Liver (tissue), 9 donors: Measurements from ENCODE around the gene FUT7. TPM values are rescaled to one million over a fixed set of nuclear protein-coding genes. Genes with fewer than 3 reads are reported as not detected.

ENCODE experiments used
- DNase-seq: peaks from one replicate; pipeline ENCODE4 v3.0.0-alpha.2; 2017; ENCODE audit warnings: low spot score
- H3K27ac ChIP-seq, 2 donors: one replicate each; pipeline ENCODE4 v1.7.0; 2013; ENCODE audit warnings: inconsistent platforms in 2 of 2, low read length in 2 of 2, control low read depth in 1 of 2, low read depth in 1 of 2, mild to moderate bottlenecking in 1 of 2
- H3K27me3 ChIP-seq, 4 donors: one replicate each; pipeline versions ENCODE4 v1.6.1 to v1.7.0; 2013; ENCODE audit warnings: low read length in 3 of 4, inconsistent platforms in 1 of 4, mild to moderate bottlenecking in 1 of 4, moderate library complexity in 1 of 4; ENCODE audit not compliant: control insufficient read depth in 4 of 4, insufficient read depth in 4 of 4
- H3K36me3 ChIP-seq, 4 donors: one replicate each; pipeline versions ENCODE4 v1.6.1 to v1.7.0; 2013; ENCODE audit warnings: low read length in 3 of 4, mild to moderate bottlenecking in 3 of 4, low read depth in 1 of 4, moderate library complexity in 1 of 4; ENCODE audit not compliant: control insufficient read depth in 4 of 4, insufficient read depth in 3 of 4
- H3K4me1 ChIP-seq, 4 donors: one replicate each; pipeline versions ENCODE4 v1.6.1 to v1.7.0; 2013; ENCODE audit warnings: low read length in 3 of 4, mild to moderate bottlenecking in 3 of 4, moderate library complexity in 1 of 4; ENCODE audit not compliant: control insufficient read depth in 4 of 4, insufficient read depth in 4 of 4
- H3K4me3 ChIP-seq, 3 donors: one replicate each; pipeline versions ENCODE4 v1.6.1 to v1.7.0; 2013; ENCODE audit warnings: low read length in 3 of 3, control low read depth in 1 of 3, low read depth in 1 of 3, mild to moderate bottlenecking in 1 of 3
- H3K9ac ChIP-seq, 2 donors: one replicate each; pipeline ENCODE4 v1.7.0; 2013; ENCODE audit warnings: low read length in 2 of 2, mild to moderate bottlenecking in 2 of 2, moderate library complexity in 2 of 2, control low read depth in 1 of 2, low read depth in 1 of 2
- H3K9me3 ChIP-seq, 4 donors: one replicate each; pipeline versions ENCODE4 v1.6.1 to v1.7.0; 2013; ENCODE audit warnings: low read length in 3 of 4; ENCODE audit not compliant: control insufficient read depth in 4 of 4
- EGR1 ChIP-seq, 2 donors: IDR thresholded peaks; 2 replicates each; pipeline ENCODE4 v1.6.1; 2016 to 2018; ENCODE audit warnings: antibody characterized with exemption in 2 of 2, low read depth in 2 of 2
- FOXA1 ChIP-seq: IDR thresholded peaks from 2 replicates; pipeline ENCODE4 v1.6.1; 2016; ENCODE audit warnings: antibody characterized with exemption
- FOXA2 ChIP-seq: IDR thresholded peaks from 2 replicates; pipeline ENCODE4 v1.6.1; 2016; ENCODE audit warnings: antibody characterized with exemption
- GABPA ChIP-seq, 2 donors: IDR thresholded peaks in 1 of 2; conservative IDR thresholded peaks in 1 of 2; 2 replicates each; pipeline ENCODE4 v1.6.1; 2016; ENCODE audit warnings: antibody characterized with exemption in 2 of 2, mild to moderate bottlenecking in 1 of 2, moderate library complexity in 1 of 2
- HNF4A ChIP-seq, 2 donors: conservative IDR thresholded peaks; 2 replicates each; pipeline ENCODE4 v1.6.1; 2016; ENCODE audit warnings: antibody characterized with exemption in 2 of 2, mild to moderate bottlenecking in 2 of 2
- HNF4G ChIP-seq: IDR thresholded peaks from 2 replicates; pipeline ENCODE4 v1.6.1; 2016; ENCODE audit warnings: antibody characterized with exemption
- JUND ChIP-seq, 2 donors: IDR thresholded peaks; 2 replicates each; pipeline ENCODE4 v1.6.1; 2016; ENCODE audit warnings: antibody characterized with exemption in 2 of 2
- NR2F2 ChIP-seq: IDR thresholded peaks from 2 replicates; pipeline ENCODE4 v1.6.1; 2016; ENCODE audit warnings: antibody characterized with exemption
- RAD21 ChIP-seq, 2 donors: IDR thresholded peaks; 2 replicates each; pipeline ENCODE4 v1.6.1; 2016; ENCODE audit warnings: antibody characterized with exemption in 2 of 2, mild to moderate bottlenecking in 2 of 2
- SP1 ChIP-seq: IDR thresholded peaks from 2 replicates; pipeline ENCODE4 v1.6.1; 2018; ENCODE audit warnings: antibody characterized with exemption, mild to moderate bottlenecking
- TAF1 ChIP-seq: conservative IDR thresholded peaks from 2 replicates; pipeline ENCODE4 v1.6.1; 2016; ENCODE audit warnings: antibody characterized with exemption, mild to moderate bottlenecking
- YY1 ChIP-seq: IDR thresholded peaks from 2 replicates; pipeline ENCODE4 v1.6.1; 2016; ENCODE audit warnings: antibody characterized with exemption, mild to moderate bottlenecking
- WGBS: extraction: QIAGEN DNeasy Blood & Tissue Kit; methylation state at CpG from one replicate; pipeline ENCODE4 v1.1.7; 2013; 5-methylcytosine and 5-hydroxymethylcytosine counted together
- polyA plus RNA-seq, 2 donors: library from polyadenylated mRNA; stranded (reverse) in 1 of 2; unstranded in 1 of 2; fragments of 200-250 nt in 1 of 2; fragments of >200 nt in 1 of 2; fragmentation: Nextera tagmentation in 1 of 2; extraction: Ambion mirVana in 1 of 2; gene quantifications; one replicate each; pipeline versions ENCODE4 v1.2.1 to v1.2.3, GENCODE V29; 2013 to 2015
- total RNA-seq, 2 donors: library from RNA; depleted of rRNA; stranded (reverse); fragments of >200 nt; gene quantifications; one replicate each; pipeline ENCODE4 v1.2.3, GENCODE V29; 2014
- TF ChIP-seq, protein P1 (sequence below): IDR thresholded peaks from 2 replicates; pipeline ENCODE4 v1.6.1; 2016; ENCODE audit warnings: antibody characterized with exemption
- TF ChIP-seq, protein P2 (sequence below): fragments of 150-350 bp; IDR thresholded peaks from 2 replicates; pipeline ENCODE4 v1.5.1; 2017; ENCODE audit warnings: improper control_type of control experiment, low read depth, low read length; ENCODE audit not compliant: missing input control
- TF ChIP-seq, protein P3 (sequence below): IDR thresholded peaks from 2 replicates; pipeline ENCODE4 v1.6.1; 2016; ENCODE audit warnings: antibody characterized with exemption, mild to moderate bottlenecking
- TF ChIP-seq, protein P4 (sequence below): IDR thresholded peaks from 2 replicates; pipeline ENCODE4 v1.6.1; 2016; ENCODE audit warnings: antibody characterized with exemption
- donor health status: healthy.
- donor health status: healthy.
- donor health status: healthy.
- donor health status: healthy.
- donor health status: healthy.

FUT7 gene
- total and polyA plus RNA-seq, 4 donors = 0.14 to 0.67 (median 0.37) TPM; not detected in 1

DNA sequence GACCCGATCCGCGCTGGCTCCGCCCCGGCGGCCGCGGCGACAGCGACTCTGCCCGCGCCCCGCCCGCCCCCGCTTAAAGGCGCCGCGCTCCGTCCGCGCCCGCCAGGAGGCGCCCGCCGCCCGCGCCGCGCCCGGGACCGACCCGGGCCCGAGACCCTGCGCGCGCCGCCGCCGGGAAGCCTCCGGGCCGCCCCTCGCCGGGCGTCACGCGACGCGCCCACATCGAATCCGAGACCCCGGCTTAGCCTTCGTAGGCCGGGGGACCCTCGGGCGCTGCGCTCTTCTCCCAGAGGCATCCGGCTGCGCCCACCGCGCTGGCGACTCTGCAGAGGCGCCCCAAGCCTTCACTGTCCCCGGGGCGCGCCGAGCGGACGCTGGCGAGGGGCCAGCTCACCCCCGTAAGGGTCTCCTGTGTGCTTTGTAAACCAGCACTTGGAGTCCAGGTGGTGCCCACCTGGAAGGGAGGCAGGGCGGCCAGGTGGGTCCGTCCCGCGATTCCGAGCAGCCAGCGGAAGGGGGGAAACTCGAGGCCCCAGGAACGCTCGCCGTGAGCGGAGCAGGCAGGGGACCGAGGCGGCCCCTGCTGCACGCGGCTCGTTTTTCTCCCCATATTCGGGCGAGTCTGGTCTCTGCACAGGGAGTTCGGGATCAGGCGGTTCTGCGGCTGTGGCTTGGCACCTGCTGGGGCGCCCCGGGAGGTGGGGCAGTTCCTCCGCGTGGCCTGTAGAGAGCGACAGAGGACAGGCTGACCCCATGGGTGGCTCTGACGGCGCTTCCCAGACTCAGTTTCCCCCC lies 3.4 kb downstream of the FUT7 start:
- no peak for TF ChIP-seq HNF4G
- TF ChIP-seq, protein P1, sequence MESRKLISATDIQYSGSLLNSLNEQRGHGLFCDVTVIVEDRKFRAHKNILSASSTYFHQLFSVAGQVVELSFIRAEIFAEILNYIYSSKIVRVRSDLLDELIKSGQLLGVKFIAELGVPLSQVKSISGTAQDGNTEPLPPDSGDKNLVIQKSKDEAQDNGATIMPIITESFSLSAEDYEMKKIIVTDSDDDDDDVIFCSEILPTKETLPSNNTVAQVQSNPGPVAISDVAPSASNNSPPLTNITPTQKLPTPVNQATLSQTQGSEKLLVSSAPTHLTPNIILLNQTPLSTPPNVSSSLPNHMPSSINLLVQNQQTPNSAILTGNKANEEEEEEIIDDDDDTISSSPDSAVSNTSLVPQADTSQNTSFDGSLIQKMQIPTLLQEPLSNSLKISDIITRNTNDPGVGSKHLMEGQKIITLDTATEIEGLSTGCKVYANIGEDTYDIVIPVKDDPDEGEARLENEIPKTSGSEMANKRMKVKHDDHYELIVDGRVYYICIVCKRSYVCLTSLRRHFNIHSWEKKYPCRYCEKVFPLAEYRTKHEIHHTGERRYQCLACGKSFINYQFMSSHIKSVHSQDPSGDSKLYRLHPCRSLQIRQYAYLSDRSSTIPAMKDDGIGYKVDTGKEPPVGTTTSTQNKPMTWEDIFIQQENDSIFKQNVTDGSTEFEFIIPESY = no peak
- TF ChIP-seq, protein P2, sequence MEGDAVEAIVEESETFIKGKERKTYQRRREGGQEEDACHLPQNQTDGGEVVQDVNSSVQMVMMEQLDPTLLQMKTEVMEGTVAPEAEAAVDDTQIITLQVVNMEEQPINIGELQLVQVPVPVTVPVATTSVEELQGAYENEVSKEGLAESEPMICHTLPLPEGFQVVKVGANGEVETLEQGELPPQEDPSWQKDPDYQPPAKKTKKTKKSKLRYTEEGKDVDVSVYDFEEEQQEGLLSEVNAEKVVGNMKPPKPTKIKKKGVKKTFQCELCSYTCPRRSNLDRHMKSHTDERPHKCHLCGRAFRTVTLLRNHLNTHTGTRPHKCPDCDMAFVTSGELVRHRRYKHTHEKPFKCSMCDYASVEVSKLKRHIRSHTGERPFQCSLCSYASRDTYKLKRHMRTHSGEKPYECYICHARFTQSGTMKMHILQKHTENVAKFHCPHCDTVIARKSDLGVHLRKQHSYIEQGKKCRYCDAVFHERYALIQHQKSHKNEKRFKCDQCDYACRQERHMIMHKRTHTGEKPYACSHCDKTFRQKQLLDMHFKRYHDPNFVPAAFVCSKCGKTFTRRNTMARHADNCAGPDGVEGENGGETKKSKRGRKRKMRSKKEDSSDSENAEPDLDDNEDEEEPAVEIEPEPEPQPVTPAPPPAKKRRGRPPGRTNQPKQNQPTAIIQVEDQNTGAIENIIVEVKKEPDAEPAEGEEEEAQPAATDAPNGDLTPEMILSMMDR = peak; percentile 51
- no peak for TF ChIP-seq YY1
- TF ChIP-seq TAF1 = no peak
- TF ChIP-seq RAD21 (IDR thresholded peaks at IDR 0.05) = peak in 1 of 2 donors; percentile 18
- TF ChIP-seq JUND (IDR thresholded peaks at IDR 0.05) = no peak
- TF ChIP-seq EGR1 (IDR thresholded peaks at IDR 0.05; ENCODE audit: low read depth in 2 of 2) = no peak
- no peak for TF ChIP-seq SP1
- no peaks in the 10 kb centered on the region for H3K36me3 ChIP-seq
- peaks cover 33 to 58% (median 42%) of the 10 kb centered on the region in 4 donors for H3K4me1 ChIP-seq
- H3K9me3 ChIP-seq = no peaks in the 10 kb centered on the region
- DNase-seq = peak; percentile 71
- peak overlapping the region in 2 of 3 donors; percentile 53 to 72 for H3K4me3 ChIP-seq
- WGBS = under 1% methylated on average over 98 of the region's 98 CpGs
- peak overlapping the region; percentile 23 to 55 for H3K9ac ChIP-seq
- H3K27me3 ChIP-seq = no peaks in the 10 kb centered on the region
- peak overlapping the region in 1 of 2 donors; percentile 25 for H3K27ac ChIP-seq

DNA sequence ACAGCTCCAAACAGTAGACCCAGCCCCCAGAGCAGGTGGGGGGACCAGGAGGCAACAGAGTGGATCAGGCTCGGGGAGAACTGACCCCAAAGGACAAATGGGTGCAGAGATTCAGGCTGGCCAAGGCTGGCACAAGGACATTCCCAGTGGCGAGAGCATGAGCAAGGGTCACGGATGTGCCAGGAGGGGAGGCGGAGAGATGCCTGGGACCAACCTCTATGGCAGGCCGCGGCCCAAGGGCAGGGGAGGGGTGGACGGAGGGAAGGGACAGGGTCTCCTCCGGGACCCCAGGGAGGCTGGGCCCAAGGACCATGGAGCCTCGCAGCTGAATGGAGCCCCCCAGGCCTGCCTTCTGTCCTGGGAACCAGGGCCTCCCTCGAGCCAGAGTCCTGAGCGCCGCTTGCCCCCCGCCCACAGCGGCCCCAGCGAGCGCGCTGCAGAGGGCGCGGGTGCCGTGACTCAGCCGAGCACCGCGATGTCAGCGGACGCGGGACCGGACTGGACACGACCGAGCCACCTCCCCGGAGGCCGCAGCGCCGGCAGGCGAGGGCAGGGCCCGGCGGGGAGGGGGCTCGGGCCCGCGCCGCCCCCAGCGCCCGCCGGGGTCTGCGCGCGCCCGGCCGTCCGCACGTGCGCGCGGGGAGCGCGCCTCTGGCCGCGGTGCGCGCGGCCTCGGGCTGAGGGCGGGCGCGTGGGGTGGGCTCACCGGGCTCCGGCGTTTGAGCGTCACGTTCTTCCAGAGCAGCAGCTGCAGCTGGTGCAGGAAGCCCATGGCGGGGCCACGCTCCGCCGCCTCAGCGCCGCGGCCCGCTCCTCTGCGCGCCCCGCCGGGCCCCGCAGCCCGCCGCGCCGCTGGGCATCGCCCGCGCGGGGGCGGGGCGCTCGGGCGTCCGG lies 4.3 kb downstream of the FUT7 start, which contains the start of gene ABCA2:
Gene ABCA2 (minus strand): TSS at position 869 of the 894 bp plus-strand sequence. CDS start 97 bp downstream, at position 772.
- peak within 1 kb of the TSS; percentile 46 to 72 (median 58) for H3K4me3 ChIP-seq
- DNase-seq = no peak
- H3K27ac ChIP-seq = peak within 1 kb of the TSS; percentile 43 to 71
- peak within 1 kb of the TSS; percentile 23 to 55 for H3K9ac ChIP-seq
- no peaks in the 10 kb centered on the region for H3K9me3 ChIP-seq
- WGBS = 2% methylated on average over 95 of the region's 95 CpGs
- H3K27me3 ChIP-seq = no peaks in the 10 kb centered on the region
- TF ChIP-seq, protein P1 = no peak
- no peak for TF ChIP-seq HNF4A (conservative IDR thresholded peaks at IDR 0.05)
- TF ChIP-seq FOXA2 = no peak
- TF ChIP-seq, protein P3, sequence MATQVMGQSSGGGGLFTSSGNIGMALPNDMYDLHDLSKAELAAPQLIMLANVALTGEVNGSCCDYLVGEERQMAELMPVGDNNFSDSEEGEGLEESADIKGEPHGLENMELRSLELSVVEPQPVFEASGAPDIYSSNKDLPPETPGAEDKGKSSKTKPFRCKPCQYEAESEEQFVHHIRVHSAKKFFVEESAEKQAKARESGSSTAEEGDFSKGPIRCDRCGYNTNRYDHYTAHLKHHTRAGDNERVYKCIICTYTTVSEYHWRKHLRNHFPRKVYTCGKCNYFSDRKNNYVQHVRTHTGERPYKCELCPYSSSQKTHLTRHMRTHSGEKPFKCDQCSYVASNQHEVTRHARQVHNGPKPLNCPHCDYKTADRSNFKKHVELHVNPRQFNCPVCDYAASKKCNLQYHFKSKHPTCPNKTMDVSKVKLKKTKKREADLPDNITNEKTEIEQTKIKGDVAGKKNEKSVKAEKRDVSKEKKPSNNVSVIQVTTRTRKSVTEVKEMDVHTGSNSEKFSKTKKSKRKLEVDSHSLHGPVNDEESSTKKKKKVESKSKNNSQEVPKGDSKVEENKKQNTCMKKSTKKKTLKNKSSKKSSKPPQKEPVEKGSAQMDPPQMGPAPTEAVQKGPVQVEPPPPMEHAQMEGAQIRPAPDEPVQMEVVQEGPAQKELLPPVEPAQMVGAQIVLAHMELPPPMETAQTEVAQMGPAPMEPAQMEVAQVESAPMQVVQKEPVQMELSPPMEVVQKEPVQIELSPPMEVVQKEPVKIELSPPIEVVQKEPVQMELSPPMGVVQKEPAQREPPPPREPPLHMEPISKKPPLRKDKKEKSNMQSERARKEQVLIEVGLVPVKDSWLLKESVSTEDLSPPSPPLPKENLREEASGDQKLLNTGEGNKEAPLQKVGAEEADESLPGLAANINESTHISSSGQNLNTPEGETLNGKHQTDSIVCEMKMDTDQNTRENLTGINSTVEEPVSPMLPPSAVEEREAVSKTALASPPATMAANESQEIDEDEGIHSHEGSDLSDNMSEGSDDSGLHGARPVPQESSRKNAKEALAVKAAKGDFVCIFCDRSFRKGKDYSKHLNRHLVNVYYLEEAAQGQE = no peak
- no peak for TF ChIP-seq TAF1
- no peak for TF ChIP-seq RAD21 (IDR thresholded peaks at IDR 0.05)
- no peak for TF ChIP-seq GABPA (IDR thresholded peaks at IDR 0.05 in 1 of 2, conservative IDR thresholded peaks at IDR 0.05 in 1 of 2)
- no peak for TF ChIP-seq YY1
- no peak for TF ChIP-seq JUND (IDR thresholded peaks at IDR 0.05)
- TF ChIP-seq HNF4G = no peak
- no peak for TF ChIP-seq EGR1 (IDR thresholded peaks at IDR 0.05; ENCODE audit: low read depth in 2 of 2)
- TF ChIP-seq, protein P4, sequence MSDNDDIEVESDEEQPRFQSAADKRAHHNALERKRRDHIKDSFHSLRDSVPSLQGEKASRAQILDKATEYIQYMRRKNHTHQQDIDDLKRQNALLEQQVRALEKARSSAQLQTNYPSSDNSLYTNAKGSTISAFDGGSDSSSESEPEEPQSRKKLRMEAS = no peak
- TF ChIP-seq FOXA1 = no peak
- TF ChIP-seq NR2F2 = no peak
- no peaks in the 10 kb centered on the region for H3K36me3 ChIP-seq
- H3K4me1 ChIP-seq = peaks cover 39 to 66% (median 50%) of the 10 kb centered on the region in 4 donors
